Embryonic facial prominence (tissue), 1 donor: ENCODE measurements around the gene PLEKHA6.

Experiments used
- DNase-seq: peaks from one replicate; pipeline ENCODE4 v3.0.0-alpha.2; 2016; ENCODE audit errors: extremely low spot score

PLEKHA6 gene

GRCh38 chr1:204212715-204213114, 147.0 kb downstream of the PLEKHA6 start:
- no peak for DNase-seq

GRCh38 chr1:204211046-204211445, 148.7 kb downstream of the PLEKHA6 start:
- no peak for DNase-seq

- no peak for DNase-seq
Observed at GRCh38 chr1:204207136-204207616, 152.6 kb downstream of the PLEKHA6 start.

- DNase-seq = no peak
Observed at GRCh38 chr1:204206121-204206520, 153.6 kb downstream of the PLEKHA6 start.

- DNase-seq = no peak
Observed at GRCh38 chr1:204205486-204205885, 154.2 kb downstream of the PLEKHA6 start.

- no peak for DNase-seq
Observed at GRCh38 chr1:204204944-204205343, 154.8 kb downstream of the PLEKHA6 start.

GRCh38 chr1:204203206-204203767, 156.4 kb downstream of the PLEKHA6 start:
- no peak for DNase-seq

GRCh38 chr1:204202481-204202880, 157.2 kb downstream of the PLEKHA6 start:
- no peak for DNase-seq

- no peak for DNase-seq
Observed at GRCh38 chr1:204201348-204202040, 158.2 kb downstream of the PLEKHA6 start.

GRCh38 chr1:204199579-204199978, 160.2 kb downstream of the PLEKHA6 start:
- DNase-seq = no peak

GRCh38 chr1:204198348-204199340, 161.1 kb downstream of the PLEKHA6 start:
- DNase-seq = no peak

- DNase-seq = no peak
Observed at GRCh38 chr1:204197068-204197467, 162.7 kb downstream of the PLEKHA6 start.

GRCh38 chr1:204196068-204196795, 163.5 kb downstream of the PLEKHA6 start, which contains the start of gene KISS1:
TSS of gene KISS1 (minus strand) at chr1:204196491. CDS start at chr1:204192876, 3,615 bp downstream.
- DNase-seq = no peak

GRCh38 chr1:204194771-204195170, 165.0 kb downstream of the PLEKHA6 start:
- no peak for DNase-seq

- no peak for DNase-seq
Observed at GRCh38 chr1:204194080-204194479, 165.6 kb downstream of the PLEKHA6 start.

GRCh38 chr1:204192589-204193352, 167.0 kb downstream of the PLEKHA6 start:
- no peak for DNase-seq

- DNase-seq = no peak
Observed at GRCh38 chr1:204192046-204192445, 167.7 kb downstream of the PLEKHA6 start.

GRCh38 chr1:204191456-204191855, 168.3 kb downstream of the PLEKHA6 start:
- DNase-seq = no peak

- no peak for DNase-seq
Observed at GRCh38 chr1:204190212-204191211, 169.2 kb downstream of the PLEKHA6 start.
